ENCODE data around the gene HSPA6. TPM values are rescaled to one million over a fixed set of nuclear protein-coding genes. Genes with fewer than 3 reads are reported as not detected.
A peak's percentile ranks its signal among the peaks of the same experiment; 100 is the strongest.

HSPA6 gene
- total RNA-seq, 1 donor from 2014 or later = 0.68 TPM

DNA sequence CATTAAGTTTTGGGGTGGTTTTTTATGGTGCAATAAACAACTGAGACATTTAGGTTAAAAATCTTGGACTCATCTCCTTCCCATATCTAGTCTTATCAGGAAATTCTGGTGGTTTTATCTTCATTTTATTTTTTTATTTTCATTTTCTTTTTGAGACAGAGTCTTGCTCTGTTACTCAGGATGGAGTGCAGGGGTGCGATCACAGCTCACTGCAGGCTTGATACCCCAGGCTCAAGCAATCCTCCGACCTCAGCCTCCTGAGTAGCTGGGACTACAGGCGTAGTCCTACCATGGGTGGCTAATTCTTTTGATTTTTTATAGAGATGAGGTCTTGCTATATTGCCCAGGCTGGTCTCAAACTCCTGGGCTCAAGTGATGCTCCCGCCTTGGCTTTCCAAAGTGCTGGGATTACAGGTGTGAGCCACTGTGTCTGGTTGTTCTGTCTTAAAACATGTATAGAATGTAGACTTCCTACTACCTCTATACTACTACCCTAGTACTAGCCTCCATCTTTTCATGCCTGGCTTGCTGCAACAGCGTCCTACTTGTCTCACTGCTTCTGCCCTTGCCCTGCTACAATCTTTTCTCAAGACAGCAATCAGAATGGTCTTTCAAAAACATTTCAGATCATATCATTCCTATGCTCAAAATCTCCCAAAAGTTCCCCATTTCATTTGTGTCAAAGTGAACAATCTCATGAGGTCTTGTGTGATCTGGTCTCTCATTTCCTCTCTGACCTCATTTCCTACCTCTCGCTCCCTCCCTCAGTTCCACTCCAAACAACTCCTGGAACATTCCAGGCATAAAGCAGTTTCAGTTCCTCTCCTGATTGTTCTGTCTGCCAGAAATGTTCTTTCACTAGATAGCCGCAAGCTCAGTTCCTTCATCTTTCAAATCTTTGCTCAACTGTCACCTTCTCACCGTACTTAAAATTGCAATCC is 25.0 kb upstream of the HSPA6 start:
- Mint-ChIP-seq H3K36me3 (ENCODE audit: low read depth, unreplicated experiment) (no peaks in the 10 kb centered on the region), H3K27me3 (ENCODE audit: low read depth, unreplicated experiment) (no peaks in the 10 kb centered on the region), H3K27ac (ENCODE audit: unreplicated experiment) (peak overlapping the region; percentile 23), H3K4me1 (ENCODE audit: low read depth, unreplicated experiment) (peaks cover 10% of the 10 kb centered on the region), H3K9me3 (ENCODE audit: unreplicated experiment) (no peaks in the 10 kb centered on the region), H3K4me3 (ENCODE audit: unreplicated experiment) (no peak overlapping the region)
- Histone ChIP-seq H2AFZ (ENCODE audit: low read depth, low read length) (no peak overlapping the region), H4K20me1 (ENCODE audit: insufficient read depth, low read length) (no peaks in the 10 kb centered on the region), H3K9ac (ENCODE audit: low read length) (no peak overlapping the region), H3K4me1 (ENCODE audit: insufficient read depth, low read length) (no peaks in the 10 kb centered on the region), H3K36me3 (ENCODE audit: insufficient read depth, low read length) (no peaks in the 10 kb centered on the region), H3K4me3 (ENCODE audit: insufficient read depth, low read depth, low read length) (no peak overlapping the region), H3K79me2 (ENCODE audit: insufficient read depth, low read length) (no peaks in the 10 kb centered on the region), H3K4me2 (ENCODE audit: low read length) (no peak overlapping the region), H3K27ac (ENCODE audit: low read depth, low read length) (no peak overlapping the region), H3K9me3 (ENCODE audit: insufficient read depth, low read depth, low read length) (no peaks in the 10 kb centered on the region), H3K27me3 (ENCODE audit: insufficient read depth, low read length) (peaks cover 10% of the 10 kb centered on the region)
- no peak for FAIRE-seq
- TF ChIP-seq EZH2 (IDR thresholded peaks at IDR 0.05; ENCODE audit: insufficient read depth, low read length) = no peak
- TF ChIP-seq, protein P1, sequence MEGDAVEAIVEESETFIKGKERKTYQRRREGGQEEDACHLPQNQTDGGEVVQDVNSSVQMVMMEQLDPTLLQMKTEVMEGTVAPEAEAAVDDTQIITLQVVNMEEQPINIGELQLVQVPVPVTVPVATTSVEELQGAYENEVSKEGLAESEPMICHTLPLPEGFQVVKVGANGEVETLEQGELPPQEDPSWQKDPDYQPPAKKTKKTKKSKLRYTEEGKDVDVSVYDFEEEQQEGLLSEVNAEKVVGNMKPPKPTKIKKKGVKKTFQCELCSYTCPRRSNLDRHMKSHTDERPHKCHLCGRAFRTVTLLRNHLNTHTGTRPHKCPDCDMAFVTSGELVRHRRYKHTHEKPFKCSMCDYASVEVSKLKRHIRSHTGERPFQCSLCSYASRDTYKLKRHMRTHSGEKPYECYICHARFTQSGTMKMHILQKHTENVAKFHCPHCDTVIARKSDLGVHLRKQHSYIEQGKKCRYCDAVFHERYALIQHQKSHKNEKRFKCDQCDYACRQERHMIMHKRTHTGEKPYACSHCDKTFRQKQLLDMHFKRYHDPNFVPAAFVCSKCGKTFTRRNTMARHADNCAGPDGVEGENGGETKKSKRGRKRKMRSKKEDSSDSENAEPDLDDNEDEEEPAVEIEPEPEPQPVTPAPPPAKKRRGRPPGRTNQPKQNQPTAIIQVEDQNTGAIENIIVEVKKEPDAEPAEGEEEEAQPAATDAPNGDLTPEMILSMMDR (IDR thresholded peaks at IDR 0.05; ENCODE audit: insufficient read depth, low read depth, low read length) = no peak
- DNase-seq (ENCODE audit: low read depth) = no peak

DNA sequence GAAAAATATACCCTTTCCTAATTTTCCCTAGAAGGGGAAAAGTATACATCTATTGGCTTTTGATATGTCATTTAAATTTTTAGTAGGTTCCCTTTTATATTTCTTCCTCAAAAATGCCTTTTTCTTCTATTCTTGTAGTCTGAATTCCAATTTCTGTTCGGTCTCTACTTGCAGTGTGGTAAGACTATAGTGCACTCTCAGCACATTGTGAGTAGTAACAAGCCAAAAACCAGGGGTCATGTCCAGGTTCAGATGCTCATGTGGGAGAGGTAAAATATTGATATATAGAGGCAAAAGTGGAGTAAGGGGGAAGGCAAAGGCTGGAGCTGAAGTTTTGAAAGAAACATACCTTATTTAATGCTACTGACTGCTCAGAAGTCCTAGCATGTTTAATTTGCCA is 23.1 kb upstream of the HSPA6 start:
- Mint-ChIP-seq H3K4me1 (ENCODE audit: low read depth, unreplicated experiment) (peaks cover 11% of the 10 kb centered on the region), H3K27ac (ENCODE audit: unreplicated experiment) (no peak overlapping the region), H3K4me3 (ENCODE audit: unreplicated experiment) (no peak overlapping the region), H3K9me3 (ENCODE audit: unreplicated experiment) (no peaks in the 10 kb centered on the region), H3K27me3 (ENCODE audit: low read depth, unreplicated experiment) (no peaks in the 10 kb centered on the region), H3K36me3 (ENCODE audit: low read depth, unreplicated experiment) (no peaks in the 10 kb centered on the region)
- Histone ChIP-seq H2AFZ (ENCODE audit: low read depth, low read length) (no peak overlapping the region), H3K9me3 (ENCODE audit: insufficient read depth, low read depth, low read length) (no peaks in the 10 kb centered on the region), H3K27me3 (ENCODE audit: insufficient read depth, low read length) (peaks cover 10% of the 10 kb centered on the region), H3K4me2 (ENCODE audit: low read length) (no peak overlapping the region), H3K9ac (ENCODE audit: low read length) (no peak overlapping the region), H3K79me2 (ENCODE audit: insufficient read depth, low read length) (no peaks in the 10 kb centered on the region), H3K27ac (ENCODE audit: low read depth, low read length) (no peak overlapping the region), H3K4me3 (ENCODE audit: insufficient read depth, low read depth, low read length) (no peak overlapping the region), H3K36me3 (ENCODE audit: insufficient read depth, low read length) (no peaks in the 10 kb centered on the region), H4K20me1 (ENCODE audit: insufficient read depth, low read length) (no peaks in the 10 kb centered on the region), H3K4me1 (ENCODE audit: insufficient read depth, low read length) (no peaks in the 10 kb centered on the region)
- FAIRE-seq (no peak), DNase-seq (ENCODE audit: low read depth) (no peak)
- TF ChIP-seq, protein P1 (IDR thresholded peaks at IDR 0.05; ENCODE audit: insufficient read depth, low read depth, low read length) = no peak
- TF ChIP-seq EZH2 (IDR thresholded peaks at IDR 0.05; ENCODE audit: insufficient read depth, low read length) = no peak

DNA sequence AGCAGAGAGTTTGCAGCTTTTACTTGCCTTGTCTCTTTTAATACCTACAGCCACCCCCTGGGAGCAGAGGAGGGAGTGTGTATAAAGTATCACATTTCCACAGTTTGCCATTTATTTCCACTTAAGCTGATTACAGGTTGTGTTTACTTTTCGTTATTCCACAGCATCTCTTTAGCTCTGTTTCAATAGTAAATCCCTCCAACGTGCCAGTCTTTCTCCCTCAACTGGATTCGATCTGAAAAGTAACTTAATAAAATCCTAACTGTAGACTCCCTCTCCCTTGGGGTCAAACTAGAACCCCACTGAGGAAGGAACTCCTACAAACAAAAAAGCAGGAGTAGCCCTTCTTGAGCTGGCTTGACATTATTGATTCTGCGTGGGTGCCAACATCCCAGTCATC is 22.2 kb upstream of the HSPA6 start:
- no peaks in the 10 kb centered on the region for H3K9me3 ChIP-seq (ENCODE audit: insufficient read depth, low read depth, low read length)
- no peak overlapping the region for H3K9ac ChIP-seq (ENCODE audit: low read length)
- no peaks in the 10 kb centered on the region for H3K9me3 Mint-ChIP-seq (ENCODE audit: unreplicated experiment)
- no peaks in the 10 kb centered on the region for H3K4me1 ChIP-seq (ENCODE audit: insufficient read depth, low read length)
- no peak for TF ChIP-seq EZH2 (IDR thresholded peaks at IDR 0.05; ENCODE audit: insufficient read depth, low read length)
- TF ChIP-seq, protein P1 (IDR thresholded peaks at IDR 0.05; ENCODE audit: insufficient read depth, low read depth, low read length) = no peak
- H3K27ac ChIP-seq (ENCODE audit: low read depth, low read length) = no peak overlapping the region
- no peaks in the 10 kb centered on the region for H3K79me2 ChIP-seq (ENCODE audit: insufficient read depth, low read length)
- FAIRE-seq = no peak
- no peak overlapping the region for H3K27ac Mint-ChIP-seq (ENCODE audit: unreplicated experiment)
- no peaks in the 10 kb centered on the region for H4K20me1 ChIP-seq (ENCODE audit: insufficient read depth, low read length)
- no peaks in the 10 kb centered on the region for H3K36me3 Mint-ChIP-seq (ENCODE audit: low read depth, unreplicated experiment)
- no peaks in the 10 kb centered on the region for H3K27me3 Mint-ChIP-seq (ENCODE audit: low read depth, unreplicated experiment)
- H3K4me3 ChIP-seq (ENCODE audit: insufficient read depth, low read depth, low read length) = no peak overlapping the region
- no peak overlapping the region for H3K4me3 Mint-ChIP-seq (ENCODE audit: unreplicated experiment)
- no peak overlapping the region for H3K4me2 ChIP-seq (ENCODE audit: low read length)
- H3K4me1 Mint-ChIP-seq (ENCODE audit: low read depth, unreplicated experiment) = peaks cover 19% of the 10 kb centered on the region
- H2AFZ ChIP-seq (ENCODE audit: low read depth, low read length) = no peak overlapping the region
- no peaks in the 10 kb centered on the region for H3K36me3 ChIP-seq (ENCODE audit: insufficient read depth, low read length)
- H3K27me3 ChIP-seq (ENCODE audit: insufficient read depth, low read length) = peaks cover 10% of the 10 kb centered on the region
- no peak for DNase-seq (ENCODE audit: low read depth)

All from astrocyte (in vitro differentiated cells and primary cell).